SK-N-SH (cell line): ENCODE data around the gene BRINP3. TPM values are rescaled to one million over a fixed set of nuclear protein-coding genes. Genes with fewer than 3 reads are reported as not detected.

Source experiments
- CTCF ChIA-PET: fragments of 300-600, 350-600 bp; formaldehyde crosslinking; extraction: SDS; loops from one replicate; lab custom pipeline; 2021; lab: Yijun Ruan, JAX
- POLR2A ChIA-PET: fragments of 350-600 bp; sonication (Branson Sonifier 250); formaldehyde crosslinking; extraction: SDS; loops from one replicate; lab custom pipeline; 2020; ENCODE audit warnings: antibody characterized with exemption, inconsistent platforms; lab: Yijun Ruan, JAX
- DNase-seq: peaks from one replicate; pipeline ENCODE4 v3.0.0; 2012
- H2AFZ ChIP-seq: fragments of 200-600 bp; sonication (generic); 2 replicates; pipeline ENCODE4 v1.8.1; 2016; ENCODE audit warnings: antibody characterized with exemption, mild to moderate bottlenecking, low read depth
- H3F3A ChIP-seq: fragments of 200-600 bp; sonication (generic); replicated peaks from 2 replicates; pipeline ENCODE3; 2016; ENCODE audit warnings: antibody characterized with exemption, mild to moderate bottlenecking; ENCODE audit not compliant: insufficient read depth
- H3K27ac ChIP-seq, 2 experiments: fragments of 200-500 bp in 1 of 2; fragments of 200-600 bp in 1 of 2; sonication (Bioruptor generic) in 1 of 2; sonication (generic), shearing (Covaris generic) in 1 of 2; 2 replicates each; pipeline versions ENCODE4 v1.5.1 to v1.6.1; 2014 to 2016; ENCODE audit warnings: low read depth in 2 of 2, inconsistent platforms in 1 of 2, low read length in 1 of 2, mild to moderate bottlenecking in 1 of 2, mixed read lengths in 1 of 2
- H3K27me3 ChIP-seq: fragments of 200-600 bp; sonication (generic), shearing (Covaris generic); 2 replicates; pipeline ENCODE4 v1.6.1; 2016; ENCODE audit warnings: mixed run types; ENCODE audit not compliant: insufficient read depth
- H3K36me3 ChIP-seq, 2 experiments: fragments of 200-500 bp in 1 of 2; fragments of 200-600 bp in 1 of 2; sonication (Bioruptor generic) in 1 of 2; sonication (generic) in 1 of 2; replicated peaks in 1 of 2; 2 replicates each; pipeline versions ENCODE3 to v1.5.1; 2014 to 2016; ENCODE audit warnings: low read length in 1 of 2, mild to moderate bottlenecking in 1 of 2; ENCODE audit not compliant: insufficient read depth in 2 of 2, control insufficient read depth in 1 of 2
- H3K4me1 ChIP-seq, 2 experiments: fragments of 200-500 bp in 1 of 2; fragments of 200-600 bp in 1 of 2; sonication (Bioruptor generic) in 1 of 2; sonication (generic), shearing (Covaris generic) in 1 of 2; 2 replicates each; pipeline versions ENCODE4 v1.5.1 to v1.6.1; 2014 to 2016; ENCODE audit warnings: low read depth in 1 of 2, low read length in 1 of 2, mixed run types in 1 of 2; ENCODE audit not compliant: insufficient read depth in 2 of 2, control insufficient read depth in 1 of 2
- H3K4me2 ChIP-seq: fragments of 200-600 bp; sonication (generic), shearing (Covaris generic); 2 replicates; pipeline ENCODE4 v1.6.1; 2017; ENCODE audit warnings: mixed run types
- H3K4me3 ChIP-seq, 2 experiments: fragments of 200-500 bp in 1 of 2; fragments of 200-600 bp in 1 of 2; sonication (Bioruptor generic) in 1 of 2; sonication (generic), shearing (Covaris generic) in 1 of 2; 2 replicates each; pipeline versions ENCODE4 v1.5.1 to v1.8.1; 2014 to 2016; ENCODE audit warnings: low read depth in 2 of 2, inconsistent platforms in 1 of 2, low read length in 1 of 2, mild to moderate bottlenecking in 1 of 2, mixed read lengths in 1 of 2, moderate library complexity in 1 of 2
- H3K79me2 ChIP-seq: fragments of 200-600 bp; sonication (generic); 2 replicates; pipeline ENCODE4 v1.8.1; 2017; ENCODE audit warnings: mild to moderate bottlenecking; ENCODE audit not compliant: insufficient read depth
- H3K9ac ChIP-seq: fragments of 200-600 bp; sonication (generic); 2 replicates; pipeline ENCODE4 v1.6.1; 2017; ENCODE audit warnings: mixed run types
- H3K9me2 ChIP-seq: fragments of 200-600 bp; sonication (generic); 2 replicates; pipeline ENCODE4 v1.6.1; 2017; ENCODE audit warnings: mixed run types
- H3K9me3 ChIP-seq: fragments of 200-600 bp; sonication (generic); 2 replicates; pipeline ENCODE4 v1.6.1; 2017; ENCODE audit warnings: mixed run types, mild to moderate bottlenecking, moderate library complexity
- H4K20me1 ChIP-seq: fragments of 200-600 bp; sonication (generic); 2 replicates; pipeline ENCODE4 v1.6.1; 2017; ENCODE audit warnings: mild to moderate bottlenecking, mixed run types; ENCODE audit not compliant: insufficient read depth
- ELF1 ChIP-seq: IDR thresholded peaks from 2 replicates; pipeline ENCODE4 v1.4.0; 2012
- EZH2phosphoT487 ChIP-seq: fragments of 200-600 bp; sonication (generic); IDR thresholded peaks from 2 replicates; pipeline ENCODE4 v1.6.1; 2017; ENCODE audit warnings: low read depth, mixed run types, mild to moderate bottlenecking, antibody characterized with exemption, moderate library complexity, borderline replicate concordance
- FOSL2 ChIP-seq: IDR thresholded peaks from 2 replicates; pipeline ENCODE4 v1.4.0; 2012; ENCODE audit warnings: low read depth, mild to moderate bottlenecking, moderate library complexity, borderline replicate concordance
- FOXM1 ChIP-seq: IDR thresholded peaks from 2 replicates; pipeline ENCODE4 v1.4.0; 2012; ENCODE audit warnings: low read depth, mild to moderate bottlenecking
- GABPA ChIP-seq: IDR thresholded peaks from 2 replicates; pipeline ENCODE4 v1.4.0; 2012; ENCODE audit warnings: low read depth, mild to moderate bottlenecking
- GATA2 ChIP-seq: sonication (generic); formaldehyde crosslinking; IDR thresholded peaks from 2 replicates; pipeline ENCODE4 v1.5.0; 2020; ENCODE audit warnings: mild to moderate bottlenecking, missing genetic modification reagents
- JUND ChIP-seq: IDR thresholded peaks from 2 replicates; pipeline ENCODE4 v1.4.0; 2012
- MXI1 ChIP-seq: IDR thresholded peaks from 2 replicates; pipeline ENCODE4 v1.6.1; 2012; ENCODE audit warnings: mild to moderate bottlenecking, low read depth, low read length, improper control_type of control experiment
- NFIC ChIP-seq: IDR thresholded peaks from 2 replicates; pipeline ENCODE4 v1.4.0; 2012; ENCODE audit warnings: borderline replicate concordance
- RAD21 ChIP-seq: IDR thresholded peaks from 2 replicates; pipeline ENCODE4 v1.6.1; 2012; ENCODE audit warnings: mild to moderate bottlenecking, low read length
- RCOR1 ChIP-seq: fragments of 150-350 bp; IDR thresholded peaks from 2 replicates; pipeline ENCODE4 v1.6.1; 2017; ENCODE audit warnings: antibody characterized with exemption, low read length
- RFX5 ChIP-seq: IDR thresholded peaks from 2 replicates; pipeline ENCODE4 v1.6.1; 2012; ENCODE audit warnings: mild to moderate bottlenecking, improper control_type of control experiment, low read length
- RXRA ChIP-seq: IDR thresholded peaks from 2 replicates; pipeline ENCODE4 v1.4.0; 2012; ENCODE audit warnings: low read depth, mild to moderate bottlenecking, borderline replicate concordance
- SIN3A ChIP-seq: IDR thresholded peaks from 2 replicates; pipeline ENCODE4 v1.6.1; 2012; ENCODE audit warnings: low read depth, mild to moderate bottlenecking, low read length, moderate library complexity, borderline replicate concordance
- TCF12 ChIP-seq: IDR thresholded peaks from 2 replicates; pipeline ENCODE4 v1.4.0; 2012
- YY1 ChIP-seq: IDR thresholded peaks from 2 replicates; pipeline ENCODE4 v1.4.0; 2012; ENCODE audit warnings: low read depth, mild to moderate bottlenecking
- WGBS: methylation state at CpG from one replicate; pipeline ENCODE4 v1.1.6; 2017; ENCODE audit warnings: low lambda C conversion rate; 5-methylcytosine and 5-hydroxymethylcytosine counted together
- polyA plus RNA-seq, 3 experiments: library from polyadenylated mRNA; depleted of rRNA; stranded (reverse); fragments of >200 nt; gene quantifications; 2 replicates each; pipeline ENCODE4 v1.2.3, GENCODE V29; 2012
- TF ChIP-seq, protein P1 (sequence below): IDR thresholded peaks from 2 replicates; pipeline ENCODE4; 2012
- TF ChIP-seq, protein P2 (sequence below): fragments of 150-350 bp; IDR thresholded peaks from 2 replicates; pipeline ENCODE4 v1.6.1; 2016; ENCODE audit warnings: mild to moderate bottlenecking, low read depth, low read length
- TF ChIP-seq, protein P3 (sequence below): IDR thresholded peaks from 2 replicates; pipeline ENCODE4 v1.4.0; 2012; ENCODE audit warnings: low read depth, borderline replicate concordance
- TF ChIP-seq, protein P4 (sequence below): fragments of 200-600 bp; sonication (generic); IDR thresholded peaks from 2 replicates; pipeline ENCODE4 v1.6.1; 2017; ENCODE audit warnings: antibody characterized with exemption, mild to moderate bottlenecking, moderate library complexity

Gene BRINP3
- polyA plus RNA-seq, 1 of the 3 experiments (the other 2 are of a cell fraction), result not detected

DNA sequence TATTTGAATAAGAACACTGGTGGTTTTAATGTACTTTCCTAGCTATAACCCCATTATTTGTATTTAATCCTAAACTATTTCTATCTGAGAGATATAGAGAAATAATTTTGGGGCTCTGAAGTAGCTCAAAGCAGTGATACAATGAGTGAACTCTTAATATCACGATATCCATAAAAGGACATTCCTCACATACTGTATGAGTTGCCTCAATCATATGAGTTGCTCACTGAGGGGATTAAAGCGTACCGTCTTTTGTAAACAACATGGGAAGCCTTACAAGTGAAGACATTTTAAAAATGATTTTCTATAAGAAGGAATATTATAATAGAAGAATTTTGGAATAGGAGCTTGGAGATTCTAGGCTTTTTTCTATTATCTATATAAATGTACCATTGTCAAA lies 21.5 kb downstream of the BRINP3 start:
- Histone ChIP-seq H3K79me2 (no peaks in the 10 kb centered on the region), H3K36me3 (no peaks in the 10 kb centered on the region), H4K20me1 (no peaks in the 10 kb centered on the region)
- TF ChIP-seq RCOR1 (no peak), NFIC (no peak), TCF12 (no peak), MXI1 (no peak), GABPA (no peak), ELF1 (no peak), FOSL2 (no peak), SIN3A (no peak), RAD21 (no peak), EZH2phosphoT487 (no peak), FOXM1 (no peak), RXRA (no peak)
- TF ChIP-seq, protein P1, sequence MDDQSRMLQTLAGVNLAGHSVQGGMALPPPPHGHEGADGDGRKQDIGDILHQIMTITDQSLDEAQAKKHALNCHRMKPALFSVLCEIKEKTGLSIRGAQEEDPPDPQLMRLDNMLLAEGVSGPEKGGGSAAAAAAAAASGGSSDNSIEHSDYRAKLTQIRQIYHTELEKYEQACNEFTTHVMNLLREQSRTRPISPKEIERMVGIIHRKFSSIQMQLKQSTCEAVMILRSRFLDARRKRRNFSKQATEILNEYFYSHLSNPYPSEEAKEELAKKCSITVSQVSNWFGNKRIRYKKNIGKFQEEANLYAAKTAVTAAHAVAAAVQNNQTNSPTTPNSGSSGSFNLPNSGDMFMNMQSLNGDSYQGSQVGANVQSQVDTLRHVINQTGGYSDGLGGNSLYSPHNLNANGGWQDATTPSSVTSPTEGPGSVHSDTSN, result no peak
- TF ChIP-seq, all 33 proteins: peak for 0
- Histone ChIP-seq H3K9me3 (no peaks in the 10 kb centered on the region), H3F3A (no peaks in the 10 kb centered on the region), H3K4me1 (no peaks in the 10 kb centered on the region), H3K4me2 (no peak overlapping the region), H3K27me3 (no peaks in the 10 kb centered on the region), H3K9ac (no peak overlapping the region), H2AFZ (no peak overlapping the region), H3K4me3 (no peak overlapping the region), H3K9me2 (no peaks in the 10 kb centered on the region; the same call in 1 of the 2 replicates), H3K27ac (no peak overlapping the region)
- CTCF ChIA-PET, result interaction anchor here (1.4 kb wide), 1 partner anchor 19 kb away, joined by 3 read pairs; no protein-coding TSS in a partner anchor
- DNase-seq, result no peak
- WGBS, result 74% methylated on average over 3 of the region's 3 CpGs
- POLR2A ChIA-PET, result no interaction called here

DNA sequence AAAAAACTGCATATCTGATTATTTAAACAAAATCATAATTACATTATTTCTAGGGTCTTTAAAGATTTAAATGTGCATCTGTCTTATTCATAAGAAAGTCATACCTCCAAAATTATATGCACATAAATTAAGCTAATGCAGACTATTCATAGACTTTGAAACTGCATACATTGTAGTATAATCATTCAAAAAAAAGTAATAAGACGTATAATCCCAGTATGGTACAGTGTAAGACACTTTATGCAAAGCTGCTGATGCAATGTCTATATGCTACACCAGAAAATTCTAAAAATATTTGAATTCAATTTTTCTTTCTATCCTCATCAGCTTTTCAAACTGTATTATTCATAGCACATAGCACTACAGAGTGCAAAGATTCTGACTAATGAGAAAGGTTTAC lies 22.0 kb downstream of the BRINP3 start:
- POLR2A ChIA-PET, result no interaction called here
- Histone ChIP-seq H3K27ac (no peak overlapping the region), H3K9me2 (no peaks in the 10 kb centered on the region; the same call in 1 of the 2 replicates), H3K27me3 (no peaks in the 10 kb centered on the region), H3F3A (no peaks in the 10 kb centered on the region)
- CTCF ChIA-PET, result interaction anchor here (1.4 kb wide), 1 partner anchor 19 kb away, joined by 3 read pairs; no protein-coding TSS in a partner anchor
- 54% methylated on average over 1 of the region's 1 CpG for WGBS
- no peak for TF ChIP-seq TCF12
- no peak for TF ChIP-seq JUND
- TF ChIP-seq GATA2, result no peak
- TF ChIP-seq, protein P2, sequence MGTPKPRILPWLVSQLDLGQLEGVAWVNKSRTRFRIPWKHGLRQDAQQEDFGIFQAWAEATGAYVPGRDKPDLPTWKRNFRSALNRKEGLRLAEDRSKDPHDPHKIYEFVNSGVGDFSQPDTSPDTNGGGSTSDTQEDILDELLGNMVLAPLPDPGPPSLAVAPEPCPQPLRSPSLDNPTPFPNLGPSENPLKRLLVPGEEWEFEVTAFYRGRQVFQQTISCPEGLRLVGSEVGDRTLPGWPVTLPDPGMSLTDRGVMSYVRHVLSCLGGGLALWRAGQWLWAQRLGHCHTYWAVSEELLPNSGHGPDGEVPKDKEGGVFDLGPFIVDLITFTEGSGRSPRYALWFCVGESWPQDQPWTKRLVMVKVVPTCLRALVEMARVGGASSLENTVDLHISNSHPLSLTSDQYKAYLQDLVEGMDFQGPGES, result no peak
- TF ChIP-seq ELF1, result no peak
- TF ChIP-seq, protein P3, sequence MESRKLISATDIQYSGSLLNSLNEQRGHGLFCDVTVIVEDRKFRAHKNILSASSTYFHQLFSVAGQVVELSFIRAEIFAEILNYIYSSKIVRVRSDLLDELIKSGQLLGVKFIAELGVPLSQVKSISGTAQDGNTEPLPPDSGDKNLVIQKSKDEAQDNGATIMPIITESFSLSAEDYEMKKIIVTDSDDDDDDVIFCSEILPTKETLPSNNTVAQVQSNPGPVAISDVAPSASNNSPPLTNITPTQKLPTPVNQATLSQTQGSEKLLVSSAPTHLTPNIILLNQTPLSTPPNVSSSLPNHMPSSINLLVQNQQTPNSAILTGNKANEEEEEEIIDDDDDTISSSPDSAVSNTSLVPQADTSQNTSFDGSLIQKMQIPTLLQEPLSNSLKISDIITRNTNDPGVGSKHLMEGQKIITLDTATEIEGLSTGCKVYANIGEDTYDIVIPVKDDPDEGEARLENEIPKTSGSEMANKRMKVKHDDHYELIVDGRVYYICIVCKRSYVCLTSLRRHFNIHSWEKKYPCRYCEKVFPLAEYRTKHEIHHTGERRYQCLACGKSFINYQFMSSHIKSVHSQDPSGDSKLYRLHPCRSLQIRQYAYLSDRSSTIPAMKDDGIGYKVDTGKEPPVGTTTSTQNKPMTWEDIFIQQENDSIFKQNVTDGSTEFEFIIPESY, result no peak
- no peak for TF ChIP-seq SIN3A
- no peak for TF ChIP-seq RFX5
- TF ChIP-seq EZH2phosphoT487, result no peak
- no peak for TF ChIP-seq YY1
- TF ChIP-seq, protein P4, sequence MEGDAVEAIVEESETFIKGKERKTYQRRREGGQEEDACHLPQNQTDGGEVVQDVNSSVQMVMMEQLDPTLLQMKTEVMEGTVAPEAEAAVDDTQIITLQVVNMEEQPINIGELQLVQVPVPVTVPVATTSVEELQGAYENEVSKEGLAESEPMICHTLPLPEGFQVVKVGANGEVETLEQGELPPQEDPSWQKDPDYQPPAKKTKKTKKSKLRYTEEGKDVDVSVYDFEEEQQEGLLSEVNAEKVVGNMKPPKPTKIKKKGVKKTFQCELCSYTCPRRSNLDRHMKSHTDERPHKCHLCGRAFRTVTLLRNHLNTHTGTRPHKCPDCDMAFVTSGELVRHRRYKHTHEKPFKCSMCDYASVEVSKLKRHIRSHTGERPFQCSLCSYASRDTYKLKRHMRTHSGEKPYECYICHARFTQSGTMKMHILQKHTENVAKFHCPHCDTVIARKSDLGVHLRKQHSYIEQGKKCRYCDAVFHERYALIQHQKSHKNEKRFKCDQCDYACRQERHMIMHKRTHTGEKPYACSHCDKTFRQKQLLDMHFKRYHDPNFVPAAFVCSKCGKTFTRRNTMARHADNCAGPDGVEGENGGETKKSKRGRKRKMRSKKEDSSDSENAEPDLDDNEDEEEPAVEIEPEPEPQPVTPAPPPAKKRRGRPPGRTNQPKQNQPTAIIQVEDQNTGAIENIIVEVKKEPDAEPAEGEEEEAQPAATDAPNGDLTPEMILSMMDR, result no peak
- TF ChIP-seq, all 33 proteins: peak for 0
- no peak overlapping the region for H3K4me2 ChIP-seq
- H4K20me1 ChIP-seq, result no peaks in the 10 kb centered on the region
- no peaks in the 10 kb centered on the region for H3K79me2 ChIP-seq
- H3K4me1 ChIP-seq, result no peaks in the 10 kb centered on the region
- no peak overlapping the region for H2AFZ ChIP-seq
- no peak for DNase-seq
- no peaks in the 10 kb centered on the region for H3K36me3 ChIP-seq
- H3K9me3 ChIP-seq, result no peaks in the 10 kb centered on the region
- H3K9ac ChIP-seq, result no peak overlapping the region
- no peak overlapping the region for H3K4me3 ChIP-seq
